K562 (cell line): ENCODE results near the gene SRRD. TPM values are rescaled to one million over a fixed set of nuclear protein-coding genes. Genes with fewer than 3 reads are reported as not detected.

ENCODE experiments used
- ATAC-seq: fragments of 200-7000 bp; cut with Tn5 transposase; 3 replicates; pipeline ENCODE4 v1.9.1; 2020; ENCODE audit warnings: moderate library complexity
- BruUV-seq: library from RNA; stranded (reverse); fragments of 400-500 nt; replicated peaks from 2 replicates; lab custom pipeline; 2021; lab: Mats Ljungman, UMichigan
- CTCF ChIA-PET: fragments of 300-600 bp; formaldehyde crosslinking; extraction: SDS; loops from one replicate; lab custom pipeline; 2021; ENCODE audit warnings: low intra/inter-chr PET ratio; lab: Yijun Ruan, JAX
- POLR2A ChIA-PET: fragments of 300-600, 350-650 bp; sonication (Branson Sonifier 250); formaldehyde crosslinking; extraction: SDS; loops from one replicate; lab custom pipeline; 2021; ENCODE audit warnings: antibody characterized with exemption, inconsistent platforms; lab: Yijun Ruan, JAX
- DNase-seq, 4 experiments: peaks; one replicate each; pipeline versions ENCODE4 v3.0.0 to v3.0.0-alpha.2; 2011 to 2018; ENCODE audit warnings: low spot score in 3 of 4, mixed read lengths in 3 of 4; ENCODE audit errors: extremely low read depth in 1 of 4
- FAIRE-seq: peaks from 2 replicates; lab custom pipeline; 2011; peaks lifted over from hg19 to GRCh38; lab: Jason Lieb, UNC
- H2AFZ ChIP-seq: 2 replicates; pipeline ENCODE4 v1.6.0; 2011; ENCODE audit warnings: low read depth, low read length, control low read depth, inconsistent platforms
- H3K27ac ChIP-seq: fragments of 200-600 bp; 3 replicates; pipeline ENCODE4 v1.8.0; 2011; ENCODE audit warnings: low read depth, mild to moderate bottlenecking, control low read depth, inconsistent platforms, low read length, moderate library complexity, mixed read lengths; ENCODE audit errors: extremely low read depth
- H3K27me3 ChIP-seq, 2 experiments: fragments of 300-600 bp in 1 of 2; 2 replicates in 1 of 2; 3 replicates in 1 of 2; pipeline versions ENCODE4 v1.6.0 to v1.8.0; 2011; ENCODE audit warnings: inconsistent platforms in 2 of 2, low read length in 2 of 2, mild to moderate bottlenecking in 1 of 2, mixed read lengths in 1 of 2, moderate library complexity in 1 of 2; ENCODE audit not compliant: control insufficient read depth in 2 of 2, insufficient read depth in 2 of 2
- H3K36me3 ChIP-seq: fragments of 300-600 bp; 3 replicates; pipeline ENCODE4 v1.8.0; 2011; ENCODE audit warnings: mild to moderate bottlenecking, low read length, inconsistent platforms; ENCODE audit not compliant: control insufficient read depth, insufficient read depth
- H3K4me1 ChIP-seq, 2 experiments: fragments of 200-600 bp in 1 of 2; replicated peaks in 1 of 2; 2 replicates in 1 of 2; 3 replicates in 1 of 2; pipeline versions ENCODE4 v1.5.1 to v1.8.0; 2011; ENCODE audit warnings: inconsistent platforms in 2 of 2, low read length in 2 of 2, mild to moderate bottlenecking in 1 of 2, mixed read lengths in 1 of 2, moderate library complexity in 1 of 2; ENCODE audit not compliant: control insufficient read depth in 2 of 2, insufficient read depth in 2 of 2
- H3K4me2 ChIP-seq: 2 replicates; pipeline ENCODE4 v1.6.1; 2011; ENCODE audit warnings: low read length, control low read depth, inconsistent platforms, mixed read lengths; ENCODE audit not compliant: insufficient read depth
- H3K4me3 ChIP-seq: fragments of 200-600 bp; sonication (generic), shearing (Covaris generic); 2 replicates; pipeline ENCODE4 v1.5.1; 2016; ENCODE audit warnings: control low read depth, inconsistent platforms
- H3K79me2 ChIP-seq: fragments of 200-600 bp; 3 replicates; pipeline ENCODE4 v1.8.0; 2011; ENCODE audit warnings: low read length, inconsistent platforms; ENCODE audit not compliant: control insufficient read depth, insufficient read depth
- H3K9ac ChIP-seq, 2 experiments: 2 replicates each; pipeline versions ENCODE4 v1.6.0 to v1.6.1; 2011; ENCODE audit warnings: low read depth in 2 of 2, low read length in 2 of 2, control low read depth in 1 of 2, inconsistent platforms in 1 of 2, mild to moderate bottlenecking in 1 of 2, mixed read lengths in 1 of 2; ENCODE audit not compliant: insufficient read depth in 1 of 2
- H3K9me1 ChIP-seq: one replicate; pipeline ENCODE4 v1.6.0; 2011; ENCODE audit warnings: inconsistent platforms, mild to moderate bottlenecking, low read length, moderate library complexity; ENCODE audit not compliant: control insufficient read depth, insufficient read depth
- H3K9me3 ChIP-seq: replicated peaks from 2 replicates; pipeline ENCODE4 v1.5.1; 2011; ENCODE audit warnings: low read depth, low read length, inconsistent platforms; ENCODE audit not compliant: control insufficient read depth, insufficient read depth
- H4K20me1 ChIP-seq: replicated peaks from 2 replicates; pipeline ENCODE4 v1.6.1; 2011; ENCODE audit warnings: low read length, inconsistent platforms, mixed read lengths; ENCODE audit not compliant: control insufficient read depth, insufficient read depth
- CC2D1A ChIP-seq: fragments of 450-650 bp; IDR thresholded peaks from 2 replicates; pipeline ENCODE4 v1.6.1; 2017; ENCODE audit warnings: mild to moderate bottlenecking
- WGBS: fragments of 100-300 bp; shearing (Covaris generic); methylation state at CpG from one replicate; pipeline ENCODE4 v1.1.6; 2016; ENCODE audit warnings: low coverage, mixed read lengths; ENCODE audit not compliant: insufficient coverage; ENCODE audit errors: missing lambda C conversion rate; 5-methylcytosine and 5-hydroxymethylcytosine counted together
- in situ Hi-C: fragments of 300-500 bp; cut with MboI; formaldehyde crosslinking; loops from 4 replicates; pipeline ENCODE4 v1.15.0; 2018; ENCODE audit warnings: inconsistent platforms, mixed read lengths
- intact Hi-C: fragments of 100-400 bp; cut with micrococcal nuclease; formaldehyde crosslinking; loops from 2 replicates; pipeline ENCODE4 v1.14.2; 2022
- polyA plus RNA-seq, 8 experiments: library from polyadenylated mRNA; depleted of rRNA in 4 of 8; stranded (reverse) in 5 of 8; unstranded in 3 of 8; fragments of >200 nt; fragmentation: Nextera tagmentation in 2 of 8; fragmentation: Illumina TruSeq in 1 of 8; extraction: Ambion mirVana in 2 of 8; extraction: Trizol in 1 of 8; gene quantifications; 2 replicates each; pipeline versions ENCODE4 v1.2.1 to v1.2.3, GENCODE V29; 2011 to 2014; ENCODE audit warnings: inconsistent platforms in 1 of 8, missing spikeins in 1 of 8
- total RNA-seq, 7 experiments: library from RNA; depleted of rRNA in 6 of 7; stranded (reverse); fragments of >200 nt in 6 of 7; fragmentation: Illumina TruSeq in 2 of 7; extraction: Trizol in 2 of 7; gene quantifications; 2 replicates each; pipeline versions ENCODE4 v1.2.1 to v1.2.3, GENCODE V29; 2011 to 2021; ENCODE audit warnings: low replicate concordance in 1 of 7
- TF ChIP-seq, protein P1 (sequence below): fragments of 250-450 bp; sonication (Bioruptor Pico); IDR thresholded peaks from 2 replicates; pipeline ENCODE4 v1.5.0; 2021; ENCODE audit warnings: mild to moderate bottlenecking, moderate library complexity
- TF ChIP-seq, protein P2 (sequence below): IDR thresholded peaks from 2 replicates; pipeline ENCODE4 v1.6.1; 2011; ENCODE audit warnings: borderline replicate concordance, low read depth, mild to moderate bottlenecking, moderate library complexity, low read length; ENCODE audit not compliant: insufficient read depth, poor library complexity, severe bottlenecking
- TF ChIP-seq, protein P3 (sequence below), 2 experiments: IDR thresholded peaks; 2 replicates each; pipeline ENCODE4 v1.6.1; 2011; ENCODE audit warnings: borderline replicate concordance in 1 of 2, control low read depth in 1 of 2, low read depth in 1 of 2, low read length in 1 of 2, mild to moderate bottlenecking in 1 of 2, mixed read lengths in 1 of 2, moderate library complexity in 1 of 2; ENCODE audit not compliant: insufficient read depth in 1 of 2, insufficient read length in 1 of 2, poor library complexity in 1 of 2, severe bottlenecking in 1 of 2; ENCODE audit errors: extremely low read depth in 1 of 2

Gene SRRD
- total and polyA plus RNA-seq, 9 of the 15 experiments (the other 6 are each of a cell fraction or from before 2014, with no cell fraction given) = 4.9 to 59.4 (median 34.4) TPM

DNA sequence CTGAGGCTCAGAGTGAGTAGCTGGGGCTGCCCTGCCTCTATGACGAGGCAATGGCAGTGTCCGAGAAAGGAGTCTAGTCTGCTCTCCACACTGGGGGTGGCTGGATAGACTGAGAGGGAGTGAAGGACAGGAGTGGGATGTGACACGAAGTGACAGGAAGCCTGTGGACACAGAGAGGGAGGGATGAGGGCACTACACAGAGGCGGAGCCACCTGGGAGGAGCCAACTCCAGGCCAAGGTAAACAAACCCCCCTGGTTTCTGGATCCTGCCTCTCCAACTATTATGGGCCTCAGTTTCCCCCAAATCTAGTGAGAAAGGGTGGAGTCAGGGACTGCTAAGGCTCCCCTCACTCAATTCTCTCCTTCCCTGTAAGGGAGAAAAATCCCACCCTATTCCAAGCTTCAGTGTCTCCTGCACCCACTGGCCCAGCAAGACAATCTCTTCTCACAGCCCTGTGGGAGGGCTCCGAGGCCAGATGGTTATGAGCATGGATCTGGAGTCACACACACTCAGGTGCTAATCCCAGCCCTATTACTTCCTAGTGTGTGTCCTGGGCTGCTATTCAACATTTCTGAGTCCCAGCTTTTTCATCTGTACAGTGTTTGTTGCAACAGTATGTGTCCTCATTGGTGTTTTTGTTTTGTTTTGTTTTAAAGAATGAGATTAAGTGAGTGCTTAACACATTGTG lies 29.7 kb upstream of the SRRD start:
- no peak overlapping the region for H2AFZ ChIP-seq
- H3K27me3 ChIP-seq = no peaks in the 10 kb centered on the region
- H3K4me3 ChIP-seq = no peak overlapping the region
- intact Hi-C loops (no loop called here), in situ Hi-C loops (no loop called here)
- no peaks in the 10 kb centered on the region for H4K20me1 ChIP-seq
- CTCF ChIA-PET = no interaction called here
- no peak for DNase-seq
- no TSS peak for BruUV-seq
- no peaks in the 10 kb centered on the region; a peak in 1 of 5 replicates for H3K4me1 ChIP-seq
- FAIRE-seq = no peak
- no peak overlapping the region for H3K27ac ChIP-seq
- no peak for TF ChIP-seq CC2D1A
- TF ChIP-seq, protein P1, sequence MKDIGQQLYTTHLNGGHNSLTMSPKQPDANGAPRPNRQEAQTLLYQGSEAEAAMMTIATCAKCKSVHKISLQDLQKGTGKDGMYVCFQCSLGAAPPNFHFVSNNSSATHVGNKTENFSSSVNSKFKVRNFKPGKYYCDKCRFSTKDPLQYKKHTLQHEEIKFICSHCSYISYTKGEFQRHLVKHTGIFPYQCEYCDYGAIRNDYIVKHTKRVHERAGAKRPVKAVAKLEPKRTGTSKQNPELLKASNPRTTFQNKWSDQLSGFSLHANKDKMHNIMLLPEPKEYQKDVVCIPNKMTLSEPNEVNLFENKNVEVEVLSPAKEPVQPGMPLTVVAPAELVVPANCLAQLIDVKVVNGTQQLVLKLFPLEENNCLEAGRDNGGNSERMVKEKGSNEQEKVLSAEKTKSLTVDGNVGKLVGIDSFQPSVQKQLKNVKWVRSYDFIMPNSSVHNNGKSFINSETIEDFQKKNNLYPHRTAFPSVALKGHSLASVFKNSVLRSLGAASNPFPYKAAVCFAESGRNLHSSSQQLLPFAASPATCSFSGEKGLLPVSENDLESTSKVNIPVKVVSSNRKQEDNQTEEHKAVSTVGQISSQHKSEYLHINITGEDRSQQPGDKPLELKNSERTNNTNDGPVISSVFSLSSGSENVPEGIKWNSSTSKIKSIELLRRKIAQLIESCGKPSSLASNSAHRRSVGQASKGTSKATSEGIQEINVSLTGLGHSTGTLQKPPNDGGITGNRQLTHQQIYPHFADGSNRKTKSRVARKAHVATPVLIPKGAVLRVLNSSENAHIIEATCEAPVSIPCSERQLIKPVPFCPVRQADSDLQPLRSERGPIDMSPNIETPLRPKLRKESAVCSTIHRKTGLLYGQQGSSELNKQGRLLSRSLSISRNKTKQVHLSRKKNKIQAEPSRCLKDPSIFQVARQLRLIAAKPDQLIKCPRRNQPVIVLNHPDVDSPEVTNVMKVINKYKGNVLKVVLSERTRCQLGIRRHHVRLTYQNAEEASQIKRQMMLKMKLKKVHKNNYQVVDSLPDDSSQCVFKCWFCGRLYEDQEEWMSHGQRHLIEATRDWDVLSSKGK = no peak
- TF ChIP-seq, protein P2, sequence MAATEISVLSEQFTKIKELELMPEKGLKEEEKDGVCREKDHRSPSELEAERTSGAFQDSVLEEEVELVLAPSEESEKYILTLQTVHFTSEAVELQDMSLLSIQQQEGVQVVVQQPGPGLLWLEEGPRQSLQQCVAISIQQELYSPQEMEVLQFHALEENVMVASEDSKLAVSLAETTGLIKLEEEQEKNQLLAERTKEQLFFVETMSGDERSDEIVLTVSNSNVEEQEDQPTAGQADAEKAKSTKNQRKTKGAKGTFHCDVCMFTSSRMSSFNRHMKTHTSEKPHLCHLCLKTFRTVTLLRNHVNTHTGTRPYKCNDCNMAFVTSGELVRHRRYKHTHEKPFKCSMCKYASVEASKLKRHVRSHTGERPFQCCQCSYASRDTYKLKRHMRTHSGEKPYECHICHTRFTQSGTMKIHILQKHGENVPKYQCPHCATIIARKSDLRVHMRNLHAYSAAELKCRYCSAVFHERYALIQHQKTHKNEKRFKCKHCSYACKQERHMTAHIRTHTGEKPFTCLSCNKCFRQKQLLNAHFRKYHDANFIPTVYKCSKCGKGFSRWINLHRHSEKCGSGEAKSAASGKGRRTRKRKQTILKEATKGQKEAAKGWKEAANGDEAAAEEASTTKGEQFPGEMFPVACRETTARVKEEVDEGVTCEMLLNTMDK = no peak
- TF ChIP-seq, protein P3, sequence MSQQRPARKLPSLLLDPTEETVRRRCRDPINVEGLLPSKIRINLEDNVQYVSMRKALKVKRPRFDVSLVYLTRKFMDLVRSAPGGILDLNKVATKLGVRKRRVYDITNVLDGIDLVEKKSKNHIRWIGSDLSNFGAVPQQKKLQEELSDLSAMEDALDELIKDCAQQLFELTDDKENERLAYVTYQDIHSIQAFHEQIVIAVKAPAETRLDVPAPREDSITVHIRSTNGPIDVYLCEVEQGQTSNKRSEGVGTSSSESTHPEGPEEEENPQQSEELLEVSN (IDR thresholded peaks at IDR 0.05; ENCODE audit: borderline replicate concordance in 1 of 2, extremely low read depth in 1 of 2, insufficient read depth in 1 of 2, insufficient read length in 1 of 2, low read depth in 1 of 2, low read length in 1 of 2, poor library complexity in 1 of 2, severe bottlenecking in 1 of 2) = no peak
- no peaks in the 10 kb centered on the region for H3K79me2 ChIP-seq
- no peak for ATAC-seq
- H3K9ac ChIP-seq = no peak overlapping the region; a peak in 1 of 4 replicates
- H3K36me3 ChIP-seq = peaks cover 51% of the 10 kb centered on the region; the same call in 2 of the 3 replicates
- POLR2A ChIA-PET = no interaction called here
- no peaks in the 10 kb centered on the region for H3K9me3 ChIP-seq
- 84% methylated on average over 4 of the region's 5 CpGs for WGBS
- no peaks in the 10 kb centered on the region for H3K9me1 ChIP-seq
- no peak overlapping the region for H3K4me2 ChIP-seq
